GM18907 (cell line): Measurements from ENCODE around the gene CLDN3.

Experiments used
- ATAC-seq: cut with Tn5 transposase; IDR thresholded peaks from one replicate; pipeline ENCODE4 v1.9.1; 2021; ENCODE audit warnings: mild to moderate bottlenecking, moderate library complexity; ENCODE audit not compliant: unreplicated experiment

CLDN3 gene

GRCh38 chr7:73773700-73774517, 3.8 kb upstream of the CLDN3 start:
- no peak for ATAC-seq

- no peak for ATAC-seq
Observed at GRCh38 chr7:73770860-73771670, 995 bp upstream of the CLDN3 start.

- no peak for ATAC-seq
Observed at GRCh38 chr7:73769481-73770001, 529 bp downstream of the CLDN3 start.

- no peak for ATAC-seq
Observed at GRCh38 chr7:73768641-73769480, 1.2 kb downstream of the CLDN3 start.

GRCh38 chr7:73766556-73767229, 3.4 kb downstream of the CLDN3 start:
- ATAC-seq, result no peak

- ATAC-seq, result no peak
Observed at GRCh38 chr7:73762659-73762999, 7.4 kb downstream of the CLDN3 start.

GRCh38 chr7:73761854-73762658, 8.0 kb downstream of the CLDN3 start:
- ATAC-seq, result no peak

GRCh38 chr7:73758581-73759138, 11.4 kb downstream of the CLDN3 start:
- no peak for ATAC-seq

- ATAC-seq, result no peak
Observed at GRCh38 chr7:73749931-73750776, 19.9 kb downstream of the CLDN3 start.

- no peak for ATAC-seq
Observed at GRCh38 chr7:73746378-73746777, 23.7 kb downstream of the CLDN3 start.

GRCh38 chr7:73742753-73743641, 27.1 kb downstream of the CLDN3 start:
- no peak for ATAC-seq

GRCh38 chr7:73742338-73742752, 27.7 kb downstream of the CLDN3 start:
- no peak for ATAC-seq

GRCh38 chr7:73741600-73741999, 28.5 kb downstream of the CLDN3 start:
- no peak for ATAC-seq

- no peak for ATAC-seq
Observed at GRCh38 chr7:73740771-73741170, 29.3 kb downstream of the CLDN3 start.

GRCh38 chr7:73740212-73740611, 29.9 kb downstream of the CLDN3 start:
- ATAC-seq, result no peak

GRCh38 chr7:73739387-73739767, 30.7 kb downstream of the CLDN3 start:
- no peak for ATAC-seq

- ATAC-seq, result peak; percentile 89
Observed at GRCh38 chr7:73738612-73739386, 31.3 kb downstream of the CLDN3 start, which contains the start of gene ABHD11. Gene ABHD11, minus strand, starts transcription at chr7:73738802. Its CDS starts 32 bp downstream, at chr7:73738770.
